Measurements from ENCODE around the gene FAM210A.

Gene FAM210A

GRCh38 chr18:13616041-13616440 lies 110.3 kb downstream of the FAM210A start:
- H3K4me3 ChIP-seq (ENCODE audit: low read depth, low read length) = no peak overlapping the region
- TF ChIP-seq CTCF (IDR thresholded peaks at IDR 0.05; ENCODE audit: control insufficient read depth, extremely low read depth, insufficient read depth) = no peak
- DNase-seq (ENCODE audit: low read depth) = no peak

- no peak for DNase-seq (ENCODE audit: low read depth)
- TF ChIP-seq CTCF (IDR thresholded peaks at IDR 0.05; ENCODE audit: control insufficient read depth, extremely low read depth, insufficient read depth) = no peak
- H3K4me3 ChIP-seq (ENCODE audit: low read depth, low read length) = no peak overlapping the region
These were observed 110.9 kb downstream of the FAM210A start for GRCh38 chr18:13615432-13615861.

- no peak overlapping the region for H3K4me3 ChIP-seq (ENCODE audit: low read depth, low read length)
- TF ChIP-seq CTCF (IDR thresholded peaks at IDR 0.05; ENCODE audit: control insufficient read depth, extremely low read depth, insufficient read depth) = no peak
- no peak for DNase-seq (ENCODE audit: low read depth)
These were observed 111.6 kb downstream of the FAM210A start for GRCh38 chr18:13614641-13615288.

GRCh38 chr18:13613591-13614501 lies 112.5 kb downstream of the FAM210A start:
- TF ChIP-seq CTCF (IDR thresholded peaks at IDR 0.05; ENCODE audit: control insufficient read depth, extremely low read depth, insufficient read depth) = no peak
- H3K4me3 ChIP-seq (ENCODE audit: low read depth, low read length) = no peak overlapping the region
- DNase-seq (ENCODE audit: low read depth) = no peak
